HG03571 (cell line): Measurements from ENCODE around the gene MRPL52.
"Not testable (repeated sequence)": the region's sequence is repeated elsewhere in the genome, so short reads cannot be mapped to it uniquely, and the experiment has no call there.

Experiments used
- ATAC-seq: cut with Tn5 transposase; IDR thresholded peaks from one replicate; pipeline ENCODE4 v1.9.1; 2021; ENCODE audit not compliant: unreplicated experiment

MRPL52 gene

GRCh38 chr14:22808388-22809209 is 21.1 kb upstream of the MRPL52 start:
- no peak for ATAC-seq

GRCh38 chr14:22811722-22812121 is 18.0 kb upstream of the MRPL52 start:
- ATAC-seq: no peak

- ATAC-seq: no peak
These were observed 16.9 kb upstream of the MRPL52 start for GRCh38 chr14:22812744-22813143.

GRCh38 chr14:22813145-22813544 is 16.5 kb upstream of the MRPL52 start:
- ATAC-seq: no peak

- no peak for ATAC-seq
These were observed 15.3 kb upstream of the MRPL52 start for GRCh38 chr14:22814373-22814772.

GRCh38 chr14:22814941-22815713 is 14.6 kb upstream of the MRPL52 start, which contains the start of gene SLC7A7:
Gene SLC7A7, minus strand, starts transcription at chr14:22815435. Its CDS starts 2,037 bp downstream, at chr14:22813398.
- no peak for ATAC-seq

- ATAC-seq: no peak
These were observed 10.3 kb upstream of the MRPL52 start for GRCh38 chr14:22819151-22819988.

GRCh38 chr14:22820731-22821130 is 9.0 kb upstream of the MRPL52 start:
- ATAC-seq: no peak

- ATAC-seq: no peak
These were observed 8.3 kb upstream of the MRPL52 start for GRCh38 chr14:22821193-22822015.

- no peak for ATAC-seq
These were observed 7.6 kb upstream of the MRPL52 start for GRCh38 chr14:22822016-22822570.

GRCh38 chr14:22822571-22823098 is 7.1 kb upstream of the MRPL52 start:
- no peak for ATAC-seq

- no peak for ATAC-seq
These were observed 4.9 kb upstream of the MRPL52 start for GRCh38 chr14:22824711-22825359.

- not testable (repeated sequence) for ATAC-seq
These were observed 519 bp upstream of the MRPL52 start for GRCh38 chr14:22829076-22829660.

- ATAC-seq: peak; percentile 13
These were observed 840 bp downstream of the MRPL52 start for GRCh38 chr14:22830443-22831010.

GRCh38 chr14:22835505-22835904 is 5.8 kb downstream of the MRPL52 start:
- ATAC-seq: no peak

- no peak for ATAC-seq
These were observed 6.8 kb downstream of the MRPL52 start, which contains the start of gene MMP14 for GRCh38 chr14:22836301-22837113. Gene MMP14, plus strand, starts transcription at chr14:22836585. Its CDS starts 233 bp downstream, at chr14:22836818.

GRCh38 chr14:22837114-22837749 is 7.5 kb downstream of the MRPL52 start:
- no peak for ATAC-seq
